ENCODE results near the gene MOB1A.
"Not testable (repeated sequence)": the region's sequence is repeated elsewhere in the genome, so short reads cannot be mapped to it uniquely, and the experiment has no call there.

DNA sequence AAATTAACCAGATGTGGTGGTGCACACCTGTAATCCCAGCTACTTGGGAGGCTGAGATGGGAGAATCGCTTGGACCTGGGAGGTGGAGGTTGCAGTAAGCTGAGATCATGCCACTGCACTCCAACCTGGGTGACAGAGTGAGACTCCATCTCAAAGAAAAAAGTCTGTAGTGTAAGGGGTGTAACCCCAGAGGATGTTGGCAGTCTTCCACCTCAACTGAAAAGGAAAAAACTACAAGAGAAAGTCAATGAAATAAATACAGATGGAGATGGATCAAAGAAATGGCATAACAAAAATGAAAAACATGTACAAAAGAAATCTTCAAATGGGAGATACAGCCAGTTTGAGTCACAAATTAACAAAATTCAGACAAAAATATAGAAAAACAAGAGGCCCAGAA, 56.8 kb downstream of the MOB1A start:
- TF ChIP-seq, protein P1, sequence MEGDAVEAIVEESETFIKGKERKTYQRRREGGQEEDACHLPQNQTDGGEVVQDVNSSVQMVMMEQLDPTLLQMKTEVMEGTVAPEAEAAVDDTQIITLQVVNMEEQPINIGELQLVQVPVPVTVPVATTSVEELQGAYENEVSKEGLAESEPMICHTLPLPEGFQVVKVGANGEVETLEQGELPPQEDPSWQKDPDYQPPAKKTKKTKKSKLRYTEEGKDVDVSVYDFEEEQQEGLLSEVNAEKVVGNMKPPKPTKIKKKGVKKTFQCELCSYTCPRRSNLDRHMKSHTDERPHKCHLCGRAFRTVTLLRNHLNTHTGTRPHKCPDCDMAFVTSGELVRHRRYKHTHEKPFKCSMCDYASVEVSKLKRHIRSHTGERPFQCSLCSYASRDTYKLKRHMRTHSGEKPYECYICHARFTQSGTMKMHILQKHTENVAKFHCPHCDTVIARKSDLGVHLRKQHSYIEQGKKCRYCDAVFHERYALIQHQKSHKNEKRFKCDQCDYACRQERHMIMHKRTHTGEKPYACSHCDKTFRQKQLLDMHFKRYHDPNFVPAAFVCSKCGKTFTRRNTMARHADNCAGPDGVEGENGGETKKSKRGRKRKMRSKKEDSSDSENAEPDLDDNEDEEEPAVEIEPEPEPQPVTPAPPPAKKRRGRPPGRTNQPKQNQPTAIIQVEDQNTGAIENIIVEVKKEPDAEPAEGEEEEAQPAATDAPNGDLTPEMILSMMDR (optimal IDR thresholded peaks at IDR 0.05 in 1 of 3, IDR thresholded peaks at IDR 0.05 in 1 of 3, conservative IDR thresholded peaks at IDR 0.05 in 1 of 3; ENCODE audit: extremely low read depth in 1 of 3, insufficient read depth in 2 of 3, low read length in 3 of 3) = not testable (repeated sequence)
- not testable (repeated sequence) for TF ChIP-seq EZH2 (IDR thresholded peaks at IDR 0.05; ENCODE audit: low read length)

Measured in keratinocyte (primary cell).